ENCODE measurements around the gene RORC. TPM values are rescaled to one million over a fixed set of nuclear protein-coding genes. Genes with fewer than 3 reads are reported as not detected.

RORC gene
- total RNA-seq, 1 experiment from 2014 or later, result 0.44 TPM

DNA sequence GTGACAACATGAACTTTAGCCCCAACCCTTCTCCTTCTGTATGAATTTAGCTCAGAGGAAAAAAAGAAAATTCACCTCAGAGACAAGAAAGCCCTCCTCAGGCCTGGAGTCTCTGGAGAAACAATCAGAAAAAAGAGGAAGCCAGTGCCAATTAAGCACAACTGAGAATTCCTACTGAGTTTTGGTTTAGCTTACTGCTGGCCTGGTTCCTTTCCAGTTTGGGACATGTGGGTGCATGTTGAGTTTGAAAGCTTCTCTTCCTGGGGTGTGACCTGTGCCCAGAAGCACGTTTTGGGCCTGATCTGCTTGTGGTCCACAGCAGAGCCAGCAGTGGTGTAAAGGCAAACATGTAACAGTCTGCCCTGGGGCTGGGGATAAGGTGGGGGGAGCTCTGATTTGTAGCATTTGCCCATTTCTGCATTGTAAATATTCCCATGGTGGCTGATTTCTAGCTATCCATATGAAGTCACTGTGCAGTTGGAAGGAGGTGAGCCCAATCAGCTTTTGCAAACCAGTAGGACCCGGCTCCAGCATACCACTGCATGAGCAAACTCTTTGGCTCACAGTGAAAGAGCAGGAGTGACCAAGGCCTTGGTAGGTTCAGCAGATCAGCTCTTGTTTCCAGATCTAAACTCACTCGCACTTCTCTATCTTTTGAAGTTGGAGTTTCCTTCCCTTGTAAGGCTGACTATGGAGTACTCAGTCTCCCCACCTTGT, 26.6 kb upstream of the RORC start (continued):
- TF ChIP-seq, protein P1, sequence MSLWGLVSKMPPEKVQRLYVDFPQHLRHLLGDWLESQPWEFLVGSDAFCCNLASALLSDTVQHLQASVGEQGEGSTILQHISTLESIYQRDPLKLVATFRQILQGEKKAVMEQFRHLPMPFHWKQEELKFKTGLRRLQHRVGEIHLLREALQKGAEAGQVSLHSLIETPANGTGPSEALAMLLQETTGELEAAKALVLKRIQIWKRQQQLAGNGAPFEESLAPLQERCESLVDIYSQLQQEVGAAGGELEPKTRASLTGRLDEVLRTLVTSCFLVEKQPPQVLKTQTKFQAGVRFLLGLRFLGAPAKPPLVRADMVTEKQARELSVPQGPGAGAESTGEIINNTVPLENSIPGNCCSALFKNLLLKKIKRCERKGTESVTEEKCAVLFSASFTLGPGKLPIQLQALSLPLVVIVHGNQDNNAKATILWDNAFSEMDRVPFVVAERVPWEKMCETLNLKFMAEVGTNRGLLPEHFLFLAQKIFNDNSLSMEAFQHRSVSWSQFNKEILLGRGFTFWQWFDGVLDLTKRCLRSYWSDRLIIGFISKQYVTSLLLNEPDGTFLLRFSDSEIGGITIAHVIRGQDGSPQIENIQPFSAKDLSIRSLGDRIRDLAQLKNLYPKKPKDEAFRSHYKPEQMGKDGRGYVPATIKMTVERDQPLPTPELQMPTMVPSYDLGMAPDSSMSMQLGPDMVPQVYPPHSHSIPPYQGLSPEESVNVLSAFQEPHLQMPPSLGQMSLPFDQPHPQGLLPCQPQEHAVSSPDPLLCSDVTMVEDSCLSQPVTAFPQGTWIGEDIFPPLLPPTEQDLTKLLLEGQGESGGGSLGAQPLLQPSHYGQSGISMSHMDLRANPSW (CRISPR knock-in tag; conservative IDR thresholded peaks at IDR 0.05; ENCODE audit: low read depth), result no peak
- TF ChIP-seq NFE2L1 (CRISPR knock-in tag; IDR thresholded peaks at IDR 0.05), result no peak
- TF ChIP-seq, protein P2, sequence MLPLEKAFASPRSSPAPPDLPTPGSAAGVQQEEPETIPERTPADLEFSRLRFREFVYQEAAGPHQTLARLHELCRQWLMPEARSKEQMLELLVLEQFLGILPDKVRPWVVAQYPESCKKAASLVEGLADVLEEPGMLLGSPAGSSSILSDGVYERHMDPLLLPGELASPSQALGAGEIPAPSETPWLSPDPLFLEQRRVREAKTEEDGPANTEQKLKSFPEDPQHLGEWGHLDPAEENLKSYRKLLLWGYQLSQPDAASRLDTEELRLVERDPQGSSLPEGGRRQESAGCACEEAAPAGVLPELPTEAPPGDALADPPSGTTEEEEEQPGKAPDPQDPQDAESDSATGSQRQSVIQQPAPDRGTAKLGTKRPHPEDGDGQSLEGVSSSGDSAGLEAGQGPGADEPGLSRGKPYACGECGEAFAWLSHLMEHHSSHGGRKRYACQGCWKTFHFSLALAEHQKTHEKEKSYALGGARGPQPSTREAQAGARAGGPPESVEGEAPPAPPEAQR (CRISPR knock-in tag; IDR thresholded peaks at IDR 0.05), result no peak
- no peak for TF ChIP-seq HMGA2 (CRISPR knock-in tag; IDR thresholded peaks at IDR 0.05)
- TF ChIP-seq, protein P3, sequence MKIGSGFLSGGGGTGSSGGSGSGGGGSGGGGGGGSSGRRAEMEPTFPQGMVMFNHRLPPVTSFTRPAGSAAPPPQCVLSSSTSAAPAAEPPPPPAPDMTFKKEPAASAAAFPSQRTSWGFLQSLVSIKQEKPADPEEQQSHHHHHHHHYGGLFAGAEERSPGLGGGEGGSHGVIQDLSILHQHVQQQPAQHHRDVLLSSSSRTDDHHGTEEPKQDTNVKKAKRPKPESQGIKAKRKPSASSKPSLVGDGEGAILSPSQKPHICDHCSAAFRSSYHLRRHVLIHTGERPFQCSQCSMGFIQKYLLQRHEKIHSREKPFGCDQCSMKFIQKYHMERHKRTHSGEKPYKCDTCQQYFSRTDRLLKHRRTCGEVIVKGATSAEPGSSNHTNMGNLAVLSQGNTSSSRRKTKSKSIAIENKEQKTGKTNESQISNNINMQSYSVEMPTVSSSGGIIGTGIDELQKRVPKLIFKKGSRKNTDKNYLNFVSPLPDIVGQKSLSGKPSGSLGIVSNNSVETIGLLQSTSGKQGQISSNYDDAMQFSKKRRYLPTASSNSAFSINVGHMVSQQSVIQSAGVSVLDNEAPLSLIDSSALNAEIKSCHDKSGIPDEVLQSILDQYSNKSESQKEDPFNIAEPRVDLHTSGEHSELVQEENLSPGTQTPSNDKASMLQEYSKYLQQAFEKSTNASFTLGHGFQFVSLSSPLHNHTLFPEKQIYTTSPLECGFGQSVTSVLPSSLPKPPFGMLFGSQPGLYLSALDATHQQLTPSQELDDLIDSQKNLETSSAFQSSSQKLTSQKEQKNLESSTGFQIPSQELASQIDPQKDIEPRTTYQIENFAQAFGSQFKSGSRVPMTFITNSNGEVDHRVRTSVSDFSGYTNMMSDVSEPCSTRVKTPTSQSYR (CRISPR knock-in tag; IDR thresholded peaks at IDR 0.05), result no peak
- TF ChIP-seq, protein P4, sequence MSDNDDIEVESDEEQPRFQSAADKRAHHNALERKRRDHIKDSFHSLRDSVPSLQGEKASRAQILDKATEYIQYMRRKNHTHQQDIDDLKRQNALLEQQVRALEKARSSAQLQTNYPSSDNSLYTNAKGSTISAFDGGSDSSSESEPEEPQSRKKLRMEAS (CRISPR knock-in tag; IDR thresholded peaks at IDR 0.05), result no peak
- no peak for TF ChIP-seq ZNF121 (CRISPR knock-in tag; IDR thresholded peaks at IDR 0.05)

DNA sequence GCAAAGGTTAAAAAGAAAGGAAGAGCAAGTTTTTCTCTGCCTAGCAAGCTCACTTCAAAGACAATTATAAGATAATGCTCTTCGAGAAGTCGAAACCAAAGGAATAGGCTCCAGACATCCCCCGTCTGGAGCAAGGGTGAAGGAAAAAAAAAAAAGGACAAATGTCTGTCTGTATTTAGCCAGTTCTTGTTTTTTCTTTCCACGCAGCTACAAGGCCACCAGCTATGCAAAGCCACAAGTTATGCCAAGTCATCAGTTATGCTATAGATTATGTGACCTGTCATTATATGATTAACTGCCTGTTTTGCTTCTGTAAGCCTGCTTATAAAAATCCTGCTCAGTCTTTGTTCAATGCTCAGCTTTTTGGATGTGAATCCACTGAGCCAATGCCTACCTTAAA, 24.3 kb upstream of the RORC start:
- Mint-ChIP-seq H3K27me3 (ENCODE audit: low read depth) (peaks cover 56% of the 10 kb centered on the region), H3K27ac (no peak overlapping the region), H3K36me3 (no peaks in the 10 kb centered on the region), H3K4me3 (no peak overlapping the region), H3K9me3 (no peaks in the 10 kb centered on the region), H3K4me1 (peaks cover 13% of the 10 kb centered on the region)
- ChIA-PET POLR2A (no interaction called here), CTCF (interaction anchor here (0.7 to 1.0 kb wide), 3 partner anchors 20 to 178 kb away, joined by 3 to 4 read pairs (median 3); no protein-coding TSS in a partner anchor)
- ATAC-seq (no peak), DNase-seq (ENCODE audit: low spot score) (no peak)
- TF ChIP-seq, protein P5, sequence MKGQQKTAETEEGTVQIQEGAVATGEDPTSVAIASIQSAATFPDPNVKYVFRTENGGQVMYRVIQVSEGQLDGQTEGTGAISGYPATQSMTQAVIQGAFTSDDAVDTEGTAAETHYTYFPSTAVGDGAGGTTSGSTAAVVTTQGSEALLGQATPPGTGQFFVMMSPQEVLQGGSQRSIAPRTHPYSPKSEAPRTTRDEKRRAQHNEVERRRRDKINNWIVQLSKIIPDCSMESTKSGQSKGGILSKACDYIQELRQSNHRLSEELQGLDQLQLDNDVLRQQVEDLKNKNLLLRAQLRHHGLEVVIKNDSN (CRISPR knock-in tag; IDR thresholded peaks at IDR 0.05), result no peak
- TF ChIP-seq, protein P6, sequence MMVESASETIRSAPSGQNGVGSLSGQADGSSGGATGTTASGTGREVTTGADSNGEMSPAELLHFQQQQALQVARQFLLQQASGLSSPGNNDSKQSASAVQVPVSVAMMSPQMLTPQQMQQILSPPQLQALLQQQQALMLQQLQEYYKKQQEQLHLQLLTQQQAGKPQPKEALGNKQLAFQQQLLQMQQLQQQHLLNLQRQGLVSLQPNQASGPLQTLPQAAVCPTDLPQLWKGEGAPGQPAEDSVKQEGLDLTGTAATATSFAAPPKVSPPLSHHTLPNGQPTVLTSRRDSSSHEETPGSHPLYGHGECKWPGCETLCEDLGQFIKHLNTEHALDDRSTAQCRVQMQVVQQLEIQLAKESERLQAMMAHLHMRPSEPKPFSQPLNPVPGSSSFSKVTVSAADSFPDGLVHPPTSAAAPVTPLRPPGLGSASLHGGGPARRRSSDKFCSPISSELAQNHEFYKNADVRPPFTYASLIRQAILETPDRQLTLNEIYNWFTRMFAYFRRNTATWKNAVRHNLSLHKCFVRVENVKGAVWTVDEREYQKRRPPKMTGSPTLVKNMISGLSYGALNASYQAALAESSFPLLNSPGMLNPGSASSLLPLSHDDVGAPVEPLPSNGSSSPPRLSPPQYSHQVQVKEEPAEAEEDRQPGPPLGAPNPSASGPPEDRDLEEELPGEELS (CRISPR knock-in tag; IDR thresholded peaks at IDR 0.05), result no peak
- TF ChIP-seq CREB1 (CRISPR knock-in tag; IDR thresholded peaks at IDR 0.05), result no peak
- no peak for TF ChIP-seq GABPB1 (CRISPR knock-in tag; IDR thresholded peaks at IDR 0.05)
- no peak for TF ChIP-seq TCF7 (CRISPR knock-in tag; IDR thresholded peaks at IDR 0.05; ENCODE audit: low read depth)
- no peak for TF ChIP-seq TP53 (CRISPR knock-in tag; IDR thresholded peaks at IDR 0.05)
- TF ChIP-seq, protein P1 (CRISPR knock-in tag; conservative IDR thresholded peaks at IDR 0.05; ENCODE audit: low read depth), result no peak
- TF ChIP-seq ZNF138 (CRISPR knock-in tag; conservative IDR thresholded peaks at IDR 0.05), result no peak
- TF ChIP-seq JUN (CRISPR knock-in tag; IDR thresholded peaks at IDR 0.05), result no peak
- no peak for TF ChIP-seq MXD4 (CRISPR knock-in tag; IDR thresholded peaks at IDR 0.05; ENCODE audit: borderline replicate concordance)
- no peak for TF ChIP-seq IRF2 (CRISPR knock-in tag; IDR thresholded peaks at IDR 0.05; ENCODE audit: borderline replicate concordance, low read depth)
- TF ChIP-seq, protein P7, sequence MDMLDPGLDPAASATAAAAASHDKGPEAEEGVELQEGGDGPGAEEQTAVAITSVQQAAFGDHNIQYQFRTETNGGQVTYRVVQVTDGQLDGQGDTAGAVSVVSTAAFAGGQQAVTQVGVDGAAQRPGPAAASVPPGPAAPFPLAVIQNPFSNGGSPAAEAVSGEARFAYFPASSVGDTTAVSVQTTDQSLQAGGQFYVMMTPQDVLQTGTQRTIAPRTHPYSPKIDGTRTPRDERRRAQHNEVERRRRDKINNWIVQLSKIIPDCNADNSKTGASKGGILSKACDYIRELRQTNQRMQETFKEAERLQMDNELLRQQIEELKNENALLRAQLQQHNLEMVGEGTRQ (CRISPR knock-in tag; IDR thresholded peaks at IDR 0.05), result no peak
- TF ChIP-seq NFYB (CRISPR knock-in tag; conservative IDR thresholded peaks at IDR 0.05; ENCODE audit: low read depth), result no peak
- no peak for TF ChIP-seq ZBTB21 (CRISPR knock-in tag; IDR thresholded peaks at IDR 0.05; ENCODE audit: borderline replicate concordance)
- no peak for TF ChIP-seq GTF2I (CRISPR knock-in tag; conservative IDR thresholded peaks at IDR 0.05)
- TF ChIP-seq NFE2L1 (CRISPR knock-in tag; IDR thresholded peaks at IDR 0.05), result no peak
- no peak for TF ChIP-seq KAT7 (CRISPR knock-in tag; IDR thresholded peaks at IDR 0.05; ENCODE audit: borderline replicate concordance)

All from WTC11 (cell line).